Stimulated activated CD4-positive, alpha-beta T cell treated with anti-CD3 and anti-CD28 coated beads, Interleukin-4, amount 100 ng/mL, for 48 hours (primary cell): ENCODE measurements around the gene TMEM203.

ENCODE experiments used
- DNase-seq, 2 donors: peaks; one replicate each; pipeline ENCODE4 v3.0.0-alpha.2; 2020; ENCODE audit warnings: low read depth in 2 of 2

Gene TMEM203

DNA sequence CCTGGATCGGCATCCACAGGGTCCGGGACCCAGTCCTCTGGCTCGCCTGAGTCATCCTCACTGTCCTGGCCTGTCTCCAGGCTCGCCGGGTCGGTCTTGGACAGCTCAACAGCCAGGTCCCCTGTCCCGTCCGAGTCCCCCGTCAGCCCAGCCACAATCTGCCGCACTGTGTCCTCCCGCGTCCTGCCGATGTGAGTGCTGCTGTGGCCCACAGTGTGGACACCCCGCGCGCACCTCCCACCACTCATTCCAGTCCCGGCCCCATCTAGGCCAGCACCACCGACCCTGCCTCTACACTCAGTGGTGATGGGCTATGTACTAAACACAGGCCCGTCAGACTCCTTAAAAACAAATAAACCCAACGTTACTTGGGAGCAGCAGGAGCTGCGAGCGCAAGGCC is 23.8 kb downstream of the TMEM203 start:
- no peak for DNase-seq

GRCh38 chr9:137180491-137180890 is 25.0 kb downstream of the TMEM203 start:
- no peak for DNase-seq

GRCh38 chr9:137179761-137180160 is 25.7 kb downstream of the TMEM203 start:
- DNase-seq = no peak

GRCh38 chr9:137178939-137179630 is 26.4 kb downstream of the TMEM203 start:
- no peak for DNase-seq

DNA sequence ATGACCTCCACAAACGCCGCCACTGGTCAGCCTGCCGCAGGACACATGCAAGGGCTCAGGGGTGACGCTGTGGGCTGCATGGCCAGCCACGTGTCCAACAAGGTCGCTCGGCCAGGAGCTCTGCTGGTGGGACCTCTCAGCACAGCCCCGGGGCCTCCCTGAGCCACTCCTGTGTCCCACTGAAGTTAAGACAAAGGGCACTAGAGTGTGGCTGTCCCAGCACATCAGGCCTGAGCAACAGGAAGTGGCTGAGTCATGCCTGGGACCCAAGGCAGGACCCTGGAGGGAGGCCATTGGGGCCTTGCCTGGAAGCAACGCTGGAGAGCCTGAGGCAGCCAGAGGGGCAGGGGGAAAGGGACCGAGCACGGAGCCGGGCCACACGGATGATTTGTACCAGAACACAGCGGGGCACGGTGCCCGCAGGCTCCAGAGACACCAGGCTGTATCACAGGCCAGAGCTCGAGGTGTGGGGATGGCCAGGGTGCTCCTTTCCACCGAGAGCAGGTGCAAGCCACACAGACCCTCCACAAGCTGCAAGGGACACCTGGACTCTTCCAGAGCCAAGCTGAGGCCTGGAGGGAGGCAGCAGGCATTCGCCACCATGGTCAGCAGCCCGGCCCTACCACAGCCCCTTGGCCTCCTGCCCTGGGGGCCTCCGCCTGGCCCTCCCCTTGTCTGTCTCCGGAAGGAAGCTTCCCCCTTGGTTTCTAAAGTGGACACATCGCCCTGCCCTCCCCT is 27.1 kb downstream of the TMEM203 start:
- DNase-seq = no peak

DNA sequence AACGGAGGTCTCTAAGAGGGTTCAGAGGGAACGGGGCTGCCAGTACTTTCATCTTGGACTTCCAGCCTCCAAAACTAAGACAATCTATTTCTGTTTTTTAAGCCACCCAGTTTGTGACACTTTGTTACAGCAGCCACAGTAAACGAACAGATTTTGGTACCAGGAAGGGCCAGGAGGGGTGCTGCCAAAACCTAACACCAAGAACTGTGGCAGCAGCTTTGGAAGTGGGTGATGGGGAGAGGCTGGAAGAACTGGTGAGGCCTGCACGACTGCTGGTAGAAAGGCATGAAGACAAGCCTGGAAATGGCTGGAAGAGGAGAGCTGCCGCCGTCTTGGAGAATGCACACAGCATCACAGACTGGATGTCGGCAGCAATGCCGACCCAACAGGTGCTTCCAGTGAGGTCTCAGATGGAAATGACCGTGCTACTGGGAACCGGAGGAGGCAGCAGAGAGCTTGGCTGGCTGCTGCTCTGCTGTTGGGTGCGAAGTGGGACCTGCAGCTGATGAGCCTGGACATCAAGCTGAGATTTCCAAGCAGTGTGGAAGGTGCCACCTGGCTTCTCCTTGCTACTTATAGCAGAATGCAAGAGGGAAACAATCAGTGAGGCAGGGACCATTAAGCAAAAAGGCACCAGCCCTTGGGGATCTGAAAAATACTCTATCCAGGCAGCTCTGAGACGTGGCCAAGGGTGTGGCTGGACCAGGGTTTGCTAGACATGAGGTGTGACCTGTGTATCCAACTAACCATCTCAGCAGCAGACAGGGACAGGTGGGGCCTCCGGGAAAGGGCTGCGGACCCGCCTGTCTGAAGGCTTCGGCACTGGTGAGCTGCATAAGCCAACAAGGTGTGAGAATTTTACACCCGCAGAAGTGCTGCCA is 28.9 kb downstream of the TMEM203 start:
- no peak for DNase-seq

GRCh38 chr9:137175345-137175961 is 30.0 kb downstream of the TMEM203 start:
- DNase-seq = no peak

DNA sequence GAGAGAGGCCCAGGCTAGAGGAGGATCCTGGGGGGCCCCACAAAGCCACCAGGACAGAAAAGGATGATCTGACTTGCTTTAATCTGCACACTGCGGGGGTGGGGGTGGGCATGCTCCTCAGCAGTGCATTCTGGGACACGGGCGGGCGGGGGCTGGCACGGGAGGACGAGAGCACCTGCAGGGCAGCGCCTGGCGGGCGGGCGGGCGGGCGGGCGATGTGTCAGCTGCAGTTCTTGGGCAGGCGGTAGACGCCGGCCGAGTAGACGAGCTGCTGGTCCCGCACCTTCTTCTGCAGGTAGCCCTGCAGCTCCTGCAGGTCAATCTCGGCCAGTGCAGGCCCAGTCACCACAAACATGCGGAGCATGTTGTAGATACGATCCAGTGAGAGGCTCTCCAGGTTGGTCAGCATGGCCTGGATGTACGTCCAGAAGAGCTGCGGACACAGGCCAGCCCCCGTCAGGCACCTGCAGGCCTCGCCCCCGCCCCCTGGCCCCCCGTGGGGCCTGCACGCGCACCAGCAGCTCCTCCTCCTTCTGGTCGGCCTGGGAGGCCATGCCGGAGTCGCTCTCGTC is 30.6 kb downstream of the TMEM203 start:
- DNase-seq = no peak

DNA sequence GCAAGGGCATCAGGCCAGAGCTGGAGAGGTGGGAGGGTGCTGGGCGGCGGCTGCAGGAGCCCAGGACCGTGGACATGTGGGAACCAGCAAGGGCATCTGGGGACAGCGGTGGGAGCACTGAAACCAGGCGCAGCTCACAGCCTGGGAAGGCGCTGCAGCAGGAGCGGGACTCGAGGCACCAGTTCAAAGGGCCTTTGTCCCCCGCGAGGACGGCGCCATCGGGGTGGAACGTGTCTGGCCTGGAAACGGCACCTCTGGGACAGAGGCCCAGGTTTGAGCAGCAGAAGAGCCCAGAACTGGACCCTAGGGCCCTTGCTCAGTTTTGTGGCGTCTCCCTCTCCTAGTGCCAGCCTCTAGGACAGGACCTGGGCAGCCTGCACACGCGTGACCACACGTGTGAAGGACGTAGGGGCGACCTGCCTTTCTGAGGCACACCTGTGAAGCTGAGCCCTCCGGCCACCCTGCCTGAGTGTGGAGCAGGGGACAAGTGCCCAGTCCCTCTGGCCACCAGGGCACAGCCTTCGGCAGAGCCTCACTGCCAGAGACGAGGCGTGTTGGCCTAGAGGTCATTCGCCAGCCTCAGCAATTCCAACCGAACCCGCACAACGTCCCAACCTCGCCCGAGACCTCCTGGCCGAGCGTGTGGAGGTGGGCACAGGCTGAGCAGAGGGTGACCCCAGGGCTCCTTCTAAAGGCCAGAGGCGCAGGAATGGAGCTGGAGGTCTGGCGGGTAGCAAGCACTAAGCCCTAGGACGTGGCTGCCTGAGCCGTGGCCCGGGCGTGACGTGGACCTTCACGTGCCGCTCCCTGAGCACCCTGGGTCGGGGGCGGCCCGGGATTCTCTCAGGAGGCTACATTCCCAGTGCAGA is 31.4 kb downstream of the TMEM203 start:
- DNase-seq = no peak

DNA sequence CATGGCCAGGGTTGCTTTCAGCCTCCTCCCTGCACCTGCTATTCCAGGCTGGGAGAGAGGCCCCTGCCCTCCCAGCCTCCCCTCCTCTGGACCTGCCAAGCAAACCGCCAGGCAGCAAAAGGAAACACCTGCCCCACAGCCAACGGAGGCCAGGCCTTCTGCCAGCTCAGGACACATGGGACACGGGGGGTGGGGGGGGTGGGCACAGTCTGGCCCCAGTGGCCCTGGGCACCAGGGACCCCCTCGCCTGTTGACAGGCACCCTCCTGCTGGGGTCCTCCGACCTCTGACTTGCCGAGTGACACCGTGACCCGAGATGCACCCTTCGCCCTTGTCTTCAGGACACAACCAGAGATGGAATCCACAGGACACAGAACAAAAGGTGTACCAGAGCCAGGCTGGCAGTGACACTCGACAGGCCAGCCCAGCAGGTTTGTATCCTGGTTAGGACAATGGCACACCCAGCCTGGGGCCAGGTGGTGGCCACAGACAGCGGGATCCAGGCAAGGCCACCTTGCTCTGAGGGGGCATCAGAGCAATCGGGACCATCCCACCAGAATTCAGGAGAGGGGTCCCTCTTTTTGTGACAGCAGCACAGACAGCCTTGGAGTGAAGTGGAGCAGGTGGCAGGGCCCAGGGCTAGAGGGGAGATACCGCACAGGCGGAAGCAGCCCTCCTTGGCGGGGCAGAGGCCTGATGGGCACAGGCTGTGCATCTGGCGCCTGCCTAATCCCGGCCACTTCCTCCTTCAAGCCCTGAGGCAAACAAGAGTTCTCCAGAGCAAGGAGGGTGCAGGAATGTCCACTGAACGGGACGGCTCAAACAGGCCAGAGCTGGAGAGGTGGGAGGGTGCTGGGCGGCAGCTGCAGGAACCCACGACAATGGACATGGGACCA is 32.3 kb downstream of the TMEM203 start:
- DNase-seq = no peak

- no peak for DNase-seq
Measured at GRCh38 chr9:137171149-137171900, 34.1 kb downstream of the TMEM203 start.

- no peak for DNase-seq
Measured at GRCh38 chr9:137170486-137171148, 34.8 kb downstream of the TMEM203 start.

DNA sequence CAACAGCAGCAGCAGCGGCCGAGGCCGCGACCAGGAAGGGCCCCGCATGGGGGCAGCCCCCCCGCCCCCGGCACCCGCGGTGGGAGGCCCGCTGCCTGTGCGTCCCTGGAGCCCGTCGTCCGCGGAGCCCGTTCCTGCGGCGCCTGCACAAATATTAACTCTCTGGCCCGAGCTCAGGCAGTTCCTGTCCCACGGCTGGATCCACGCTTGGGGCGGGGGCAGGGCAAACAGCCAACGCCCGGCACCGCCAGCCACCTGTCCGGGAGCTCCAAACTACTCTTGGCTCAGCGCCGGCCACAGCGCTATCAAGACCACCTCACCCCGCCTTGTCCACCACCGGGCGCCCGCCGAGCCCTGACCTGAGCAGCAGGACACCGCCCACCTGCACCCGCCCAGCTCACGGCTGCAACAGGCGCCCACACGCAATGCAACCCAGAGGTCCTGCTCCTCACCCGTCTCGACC is 35.5 kb downstream of the TMEM203 start, which contains the start of gene LRRC26:
Gene LRRC26, minus strand, starts transcription at position 156 of the 463 bp plus-strand sequence. Its CDS starts 108 bp downstream, at position 48.
- DNase-seq = no peak

- DNase-seq = no peak
Measured at GRCh38 chr9:137168904-137169856, 36.3 kb downstream of the TMEM203 start.

DNA sequence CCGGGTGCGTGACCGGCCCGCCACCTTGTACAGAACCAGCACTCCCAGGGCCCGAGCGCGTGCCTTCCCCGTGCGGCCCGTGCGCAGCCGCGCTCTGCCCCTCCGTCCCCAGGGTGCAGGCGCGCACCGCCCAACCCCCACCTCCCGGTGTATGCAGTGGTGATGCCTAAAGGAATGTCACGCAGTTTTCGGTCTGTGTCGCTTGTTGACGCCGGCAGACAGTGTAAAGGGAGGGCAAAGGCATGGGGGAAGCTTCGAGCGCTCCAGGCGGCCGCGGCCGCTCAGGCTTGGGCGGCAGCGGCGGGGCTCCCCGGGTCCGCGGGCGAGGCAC is 36.9 kb downstream of the TMEM203 start:
- DNase-seq = no peak

DNA sequence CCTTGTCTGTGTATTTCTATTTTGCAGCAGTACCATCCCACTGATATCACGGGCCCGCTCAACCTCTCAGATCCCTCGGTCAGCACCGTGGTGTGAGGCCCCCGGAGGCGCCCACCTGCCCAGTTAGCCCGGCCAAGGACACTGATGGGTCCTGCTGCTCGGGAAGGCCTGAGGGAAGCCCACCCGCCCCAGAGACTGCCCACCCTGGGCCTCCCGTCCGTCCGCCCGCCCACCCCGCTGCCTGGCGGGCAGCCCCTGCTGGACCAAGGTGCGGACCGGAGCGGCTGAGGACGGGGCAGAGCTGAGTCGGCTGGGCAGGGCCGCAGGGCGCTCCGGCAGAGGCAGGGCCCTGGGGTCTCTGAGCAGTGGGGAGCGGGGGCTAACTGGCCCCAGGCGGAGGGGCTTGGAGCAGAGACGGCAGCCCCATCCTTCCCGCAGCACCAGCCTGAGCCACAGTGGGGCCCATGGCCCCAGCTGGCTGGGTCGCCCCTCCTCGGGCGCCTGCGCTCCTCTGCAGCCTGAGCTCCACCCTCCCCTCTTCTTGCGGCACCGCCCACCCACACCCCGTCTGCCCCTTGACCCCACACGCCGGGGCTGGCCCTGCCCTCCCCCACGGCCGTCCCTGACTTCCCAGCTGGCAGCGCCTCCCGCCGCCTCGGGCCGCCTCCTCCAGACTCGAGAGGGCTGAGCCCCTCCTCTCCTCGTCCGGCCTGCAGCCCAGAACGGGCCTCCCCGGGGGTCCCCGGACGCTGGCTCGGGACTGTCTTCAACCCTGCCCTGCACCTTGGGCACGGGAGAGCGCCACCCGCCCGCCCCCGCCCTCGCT is 37.5 kb downstream of the TMEM203 start:
- no peak for DNase-seq
